NCI-H510A treated with DMSO at 0.1 percent for 48 hours (cell line): ENCODE data around the gene NOTCH3.

Source experiments
- DNase-seq: peaks from one replicate; lab custom pipeline; 2025; lab: John Stamatoyannopoulos, UW

Gene NOTCH3

DNA sequence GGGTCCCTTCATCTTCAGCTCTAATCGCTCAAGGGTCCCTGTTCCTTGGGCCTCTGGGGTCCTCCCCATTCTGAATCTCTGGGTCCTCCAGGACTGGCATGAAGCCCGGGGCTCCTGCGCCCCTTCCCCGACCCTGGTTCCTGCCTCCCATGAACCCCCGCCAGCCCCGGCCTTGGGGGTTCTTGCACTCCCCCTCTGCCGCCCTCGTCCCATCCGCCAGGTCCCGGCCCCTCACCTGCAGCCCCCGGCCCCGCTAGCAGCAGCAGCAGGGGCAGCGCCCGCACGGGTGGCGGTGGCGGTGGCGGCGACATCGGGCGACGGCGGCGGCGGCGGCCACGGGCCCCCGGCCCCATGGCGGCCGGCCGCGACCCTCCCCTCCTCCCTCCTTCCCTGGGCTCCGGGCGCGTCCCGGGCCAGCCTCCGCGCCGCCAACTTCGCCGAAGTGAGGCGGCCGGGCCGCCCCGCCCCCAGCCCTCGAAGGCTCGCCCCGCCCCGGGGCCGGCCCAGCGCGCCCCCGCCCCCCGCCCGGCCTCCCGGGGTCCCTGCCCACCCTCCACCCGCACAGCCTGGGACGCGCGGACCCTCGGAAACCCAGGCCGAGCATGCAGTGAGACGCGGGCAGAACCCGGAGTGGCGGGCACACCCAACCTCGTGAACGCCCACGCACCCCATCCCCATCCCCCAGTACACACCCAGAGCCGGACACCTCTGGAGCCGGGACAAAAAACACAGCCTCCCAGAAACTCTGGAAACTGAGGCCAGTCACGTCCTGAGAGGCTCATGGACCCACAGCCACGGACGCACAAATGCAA is at the start of gene NOTCH3:
Gene NOTCH3, minus strand, starts transcription at position 443 of the 812 bp plus-strand sequence. Its CDS starts 90 bp downstream, at position 353.
- DNase-seq, result no peak

DNA sequence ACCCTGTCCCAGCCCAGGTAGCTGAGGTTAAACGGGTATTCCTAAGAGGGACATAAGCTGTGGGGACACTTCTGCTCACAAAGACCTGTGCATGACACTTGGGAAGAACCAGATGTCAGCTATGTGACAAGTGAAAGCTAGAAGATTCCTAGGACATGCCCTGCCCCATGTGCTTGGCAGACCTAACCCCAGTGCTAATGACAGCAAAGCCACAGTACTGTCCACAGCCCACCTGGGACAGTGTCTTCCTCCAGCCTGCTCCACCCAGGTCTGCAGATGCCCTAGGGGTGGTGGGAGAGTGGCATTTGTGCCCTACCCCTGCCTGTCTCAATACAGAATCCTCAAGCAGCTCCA is 49.8 kb upstream of the NOTCH3 start:
- no peak for DNase-seq

DNA sequence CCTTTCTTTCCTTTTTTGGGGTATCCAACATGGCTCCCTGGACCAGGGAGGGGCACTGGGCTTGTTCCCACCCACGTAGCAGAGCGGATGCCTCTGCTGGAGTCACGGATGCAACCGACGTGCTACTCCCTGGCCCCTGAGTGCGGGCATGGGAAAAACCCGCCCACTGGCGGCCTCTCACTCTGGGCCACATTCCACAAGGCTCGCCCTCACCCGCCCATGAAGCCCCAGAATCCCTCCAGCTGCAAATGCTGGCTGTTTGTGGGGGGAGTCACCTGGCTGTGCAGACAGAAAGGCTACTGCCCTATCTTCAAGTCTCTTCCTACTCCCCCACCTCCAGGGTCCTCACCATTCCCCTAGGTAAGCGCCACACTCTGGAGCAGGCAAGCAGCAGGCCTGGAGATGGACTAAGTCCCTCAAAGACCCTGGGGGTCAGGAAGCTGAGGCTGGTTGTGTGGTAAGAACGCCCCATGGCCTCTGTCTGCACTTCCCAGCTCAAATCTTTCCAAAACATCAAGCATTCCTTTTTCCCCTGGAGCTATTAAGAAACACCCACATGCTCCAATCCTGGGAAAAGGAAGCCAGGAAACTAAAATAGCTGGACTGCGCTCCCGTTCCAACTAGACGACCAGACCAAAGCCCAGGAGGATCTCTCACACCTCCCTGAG is 49.3 kb upstream of the NOTCH3 start:
- no peak for DNase-seq

DNA sequence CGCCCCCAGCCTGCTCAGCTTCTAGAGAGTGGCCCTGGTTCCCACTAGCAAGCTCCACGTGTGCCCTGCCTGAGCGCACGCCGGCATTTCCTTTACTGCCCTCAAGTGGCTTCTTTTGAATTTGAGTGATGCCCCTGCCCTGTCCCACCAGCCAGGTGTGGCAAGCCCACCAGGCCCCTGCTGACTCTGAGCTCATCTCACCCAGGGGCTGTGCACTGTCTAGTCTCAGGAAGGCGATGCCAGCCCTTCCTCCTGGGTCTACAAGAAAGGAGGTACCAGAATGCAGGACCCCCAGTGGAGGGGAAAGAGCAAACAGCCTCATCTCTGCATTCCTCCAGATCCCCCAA is 48.7 kb upstream of the NOTCH3 start:
- DNase-seq, result no peak

DNA sequence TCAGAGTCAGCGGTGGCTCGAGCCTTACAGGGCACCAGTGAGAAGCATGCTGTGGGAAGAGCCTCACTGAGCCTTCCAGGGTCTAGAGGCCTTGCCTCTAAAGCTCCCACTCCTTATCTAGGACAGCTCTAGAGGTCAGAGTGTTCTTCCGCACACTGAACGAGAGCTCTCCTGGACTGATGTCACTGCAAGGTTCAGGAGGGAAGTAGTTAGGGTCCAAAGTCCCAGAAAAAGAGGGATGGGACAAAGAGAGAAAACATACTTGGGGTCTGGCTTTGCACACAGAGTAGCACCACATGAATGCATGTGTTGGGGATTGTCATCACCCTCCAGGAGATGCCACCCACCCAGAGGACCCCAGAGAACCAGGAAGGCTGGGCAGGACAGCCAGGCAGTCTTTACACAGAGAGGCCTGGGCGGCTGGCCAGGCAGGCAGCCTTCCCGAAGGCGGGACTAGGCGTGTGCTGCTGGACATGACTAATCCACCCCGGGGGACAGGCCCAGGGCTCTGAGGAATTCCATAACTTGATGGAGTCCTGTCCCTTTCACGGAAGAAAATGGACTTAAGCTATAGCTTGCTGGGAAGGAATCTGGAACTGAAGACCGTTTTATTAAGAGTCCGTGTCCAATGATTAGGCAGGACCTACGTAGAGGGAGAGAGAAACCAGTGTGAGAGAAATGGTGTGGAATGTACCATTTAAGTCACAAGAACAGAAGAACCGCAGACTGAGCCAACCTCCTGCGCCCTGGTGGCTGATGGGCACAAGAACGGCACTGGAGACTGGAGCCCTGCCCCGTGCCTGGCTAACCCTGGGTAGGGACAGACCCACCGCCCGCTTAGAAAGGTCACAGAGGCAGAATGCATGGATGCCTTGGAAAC is 48.1 kb upstream of the NOTCH3 start:
- no peak for DNase-seq

DNA sequence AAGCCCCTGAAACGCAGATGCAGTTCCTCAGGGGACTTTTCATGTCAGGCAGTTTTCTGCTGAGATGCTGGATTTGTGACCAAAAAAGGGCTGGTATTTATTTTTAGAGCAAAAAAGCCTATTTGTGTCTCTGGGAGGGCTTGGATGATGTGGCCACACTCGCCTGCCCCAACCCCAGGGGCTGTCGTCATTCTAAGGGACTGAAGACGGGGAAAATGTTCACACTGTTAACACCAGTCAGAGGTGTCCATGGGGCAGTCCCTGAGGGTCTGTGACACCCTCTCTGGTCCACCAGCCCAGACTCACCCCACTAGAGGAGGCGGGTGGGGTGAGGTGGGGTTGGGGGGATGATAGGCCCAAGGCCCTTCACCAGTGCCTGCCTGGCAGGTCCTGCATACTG is 47.3 kb upstream of the NOTCH3 start:
- DNase-seq, result no peak

DNA sequence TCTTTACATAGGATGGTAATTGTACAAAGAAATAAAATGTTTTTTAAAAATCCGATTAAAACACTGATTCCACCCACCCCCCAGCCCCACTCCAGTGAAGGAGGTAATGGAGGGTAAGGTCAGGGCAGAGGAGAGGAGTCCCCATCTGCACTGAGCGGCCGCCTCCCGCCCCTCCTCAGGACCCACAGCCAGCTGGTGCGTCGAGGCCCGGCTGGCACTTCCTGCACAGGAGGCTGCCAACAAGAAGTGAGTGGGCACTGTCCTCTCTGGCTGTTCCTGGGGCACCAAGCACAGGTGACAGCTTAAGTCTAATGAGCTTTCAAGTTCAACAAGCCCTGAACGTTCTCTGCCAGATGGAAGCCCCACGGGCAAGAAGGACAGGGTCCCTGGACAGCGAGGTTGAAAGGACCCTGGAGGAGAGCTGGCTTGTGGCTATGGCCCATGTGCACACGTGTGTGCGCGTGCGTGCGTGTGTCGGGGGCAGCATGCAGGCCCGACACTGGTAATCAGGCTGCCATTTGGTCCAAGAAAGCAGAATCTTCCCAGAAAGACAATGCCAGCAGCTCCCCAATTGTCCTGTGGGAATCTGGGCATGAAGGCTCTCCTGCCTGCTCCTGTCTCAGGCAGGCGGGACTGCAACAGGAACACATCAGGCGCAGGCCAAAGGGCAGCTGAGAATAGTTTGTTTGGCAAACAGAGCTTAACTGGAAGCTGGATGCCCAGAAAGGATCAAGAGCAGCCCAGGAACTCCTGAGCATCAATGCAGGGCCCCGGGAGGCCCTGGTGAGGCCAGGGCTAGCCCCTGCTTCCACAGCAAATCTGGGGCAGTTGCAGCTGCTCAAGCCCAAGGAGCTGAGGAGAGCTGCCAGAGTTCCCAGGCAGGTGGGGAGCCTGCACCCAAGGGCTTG is 46.6 kb upstream of the NOTCH3 start:
- DNase-seq, result no peak

DNA sequence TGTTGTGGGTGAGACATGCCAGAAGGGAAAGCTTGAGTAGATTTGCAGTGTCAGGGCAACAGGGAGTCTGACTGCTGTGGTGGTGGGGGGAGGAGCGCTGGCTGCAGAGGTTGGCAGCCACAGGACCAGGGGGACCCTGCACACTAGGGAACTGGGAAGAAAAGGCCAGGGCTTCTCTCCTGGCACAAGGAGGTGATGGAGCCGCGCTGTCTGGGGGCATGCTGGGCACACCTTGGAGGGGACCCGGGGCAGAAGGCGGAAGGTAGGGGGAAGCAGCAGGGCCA is 45.3 kb upstream of the NOTCH3 start:
- no peak for DNase-seq

DNA sequence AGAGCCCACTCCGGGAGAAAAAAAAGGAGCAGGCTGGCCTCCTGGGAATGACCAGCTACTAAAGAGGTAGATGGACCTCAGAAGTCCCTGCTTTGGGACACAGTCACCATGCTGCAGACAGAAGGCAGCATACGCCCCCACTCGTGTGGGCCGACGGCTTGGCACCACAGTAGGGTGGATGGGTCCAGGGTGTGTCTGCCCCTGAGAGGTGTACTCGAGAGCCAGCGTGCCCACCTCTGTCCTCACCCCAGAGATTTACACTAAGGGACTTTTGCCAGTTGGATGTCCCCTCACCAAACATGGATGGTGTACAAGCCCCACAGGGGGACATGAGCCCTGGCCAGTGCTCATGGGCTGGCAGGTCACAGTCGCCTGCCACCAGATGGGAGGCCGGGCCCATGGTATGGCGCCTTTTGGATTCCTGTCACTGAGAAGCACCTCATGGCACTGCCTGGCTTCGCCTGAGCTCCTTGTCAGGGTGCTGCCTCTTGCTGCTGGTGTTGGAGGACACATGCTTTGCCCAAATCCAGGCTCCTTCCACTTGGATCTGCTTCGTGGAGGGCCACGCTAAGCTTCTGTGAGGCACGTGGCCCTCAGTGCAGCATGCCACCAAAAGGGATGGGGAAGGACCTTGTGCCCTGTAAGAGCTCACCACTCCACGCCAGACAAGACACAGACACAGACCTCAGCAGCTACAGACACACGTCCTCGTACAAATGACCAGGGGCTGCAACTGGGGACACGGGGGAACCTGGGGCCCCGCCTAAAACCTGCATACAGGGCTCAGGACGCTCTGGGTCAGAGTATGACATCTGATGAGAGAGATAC is 44.8 kb upstream of the NOTCH3 start:
- DNase-seq, result no peak

DNA sequence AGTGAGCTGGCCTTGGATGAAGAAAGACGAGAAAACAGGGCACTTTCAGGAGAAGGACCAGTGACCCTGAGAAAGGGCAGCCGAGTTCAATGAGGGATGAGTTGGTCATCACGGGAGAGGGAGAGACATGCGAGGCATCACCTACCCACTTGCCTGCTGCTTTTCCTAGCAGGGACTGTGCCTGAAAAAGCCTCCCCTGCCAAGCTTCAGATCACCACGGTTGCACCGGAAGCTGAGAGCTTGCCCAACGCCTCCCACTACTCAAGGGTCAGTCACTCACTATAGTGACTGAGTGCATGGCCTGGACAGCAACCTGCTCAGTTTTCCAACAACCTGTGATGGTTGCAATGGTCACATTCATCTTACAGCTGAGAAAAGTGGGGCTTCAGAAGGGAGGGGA is 44.0 kb upstream of the NOTCH3 start:
- DNase-seq, result no peak

DNA sequence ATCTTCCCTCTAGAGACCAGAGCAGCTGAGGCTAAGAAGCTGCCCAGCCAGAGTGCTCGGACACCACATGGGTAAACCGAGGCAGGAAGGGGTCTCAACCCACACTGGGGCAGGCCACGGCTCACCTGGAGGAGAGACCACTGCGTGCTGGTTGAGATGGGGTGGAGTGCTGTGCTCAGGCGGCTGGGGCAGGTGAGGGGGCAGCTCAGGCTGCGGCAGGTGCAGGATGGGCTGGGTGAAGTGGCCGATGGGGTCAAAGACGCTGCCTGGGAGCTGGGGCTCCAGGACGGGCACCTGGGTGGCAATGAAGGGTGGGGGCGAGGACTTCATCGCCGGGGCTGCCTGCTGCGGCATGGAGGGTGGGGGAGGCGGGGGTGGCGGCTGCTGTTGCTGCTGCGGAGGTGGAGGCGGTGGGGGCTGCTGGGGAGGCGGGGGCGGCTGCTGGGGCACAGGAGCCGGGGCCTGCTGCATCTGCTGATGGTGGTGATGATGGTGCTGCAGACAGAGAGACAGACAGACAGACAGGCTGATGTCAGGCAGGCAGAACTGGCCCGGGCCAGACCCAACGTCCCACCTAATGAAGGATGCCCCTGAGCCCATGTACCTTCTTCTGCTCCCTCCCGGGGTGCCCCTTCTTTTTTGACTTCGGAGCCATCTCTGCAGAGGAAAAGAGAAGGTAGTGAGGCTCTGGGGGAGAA is 43.5 kb upstream of the NOTCH3 start:
- DNase-seq, result no peak

DNA sequence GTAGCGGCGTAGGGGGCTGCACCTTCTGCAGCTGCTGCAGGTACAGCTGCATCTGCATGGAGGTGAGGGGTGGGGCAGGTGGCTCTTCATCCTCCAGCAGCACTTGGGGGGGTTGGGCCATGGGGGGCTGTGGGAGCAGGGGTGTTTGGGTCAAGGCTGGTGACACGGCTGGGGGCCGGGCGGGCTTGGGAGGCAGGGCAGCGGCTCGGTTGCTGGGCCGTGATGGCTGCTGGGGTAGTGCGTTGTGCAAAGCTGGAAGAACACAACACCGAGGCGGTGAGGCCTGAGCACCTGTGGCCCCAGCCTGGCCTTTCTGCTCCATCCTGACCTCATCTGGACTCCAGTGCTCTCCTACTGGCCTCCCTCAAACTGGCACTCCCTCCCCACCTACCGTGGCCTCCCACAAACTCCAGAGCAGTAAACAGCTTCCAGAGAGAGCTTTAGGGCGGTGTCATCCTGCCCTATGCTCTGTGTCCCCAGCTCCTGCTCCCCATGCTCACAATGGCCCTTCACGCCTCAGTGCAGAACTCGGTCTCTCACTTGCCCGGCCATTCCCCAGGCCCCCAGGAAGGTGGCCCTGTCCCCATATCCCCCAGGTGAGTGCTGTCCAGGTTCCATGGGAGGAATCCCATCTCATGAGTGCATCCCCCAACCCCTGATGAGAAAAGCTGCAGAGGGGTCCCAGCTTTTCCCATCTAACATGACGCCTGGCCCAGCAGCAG is 42.6 kb upstream of the NOTCH3 start:
- DNase-seq, result no peak

DNA sequence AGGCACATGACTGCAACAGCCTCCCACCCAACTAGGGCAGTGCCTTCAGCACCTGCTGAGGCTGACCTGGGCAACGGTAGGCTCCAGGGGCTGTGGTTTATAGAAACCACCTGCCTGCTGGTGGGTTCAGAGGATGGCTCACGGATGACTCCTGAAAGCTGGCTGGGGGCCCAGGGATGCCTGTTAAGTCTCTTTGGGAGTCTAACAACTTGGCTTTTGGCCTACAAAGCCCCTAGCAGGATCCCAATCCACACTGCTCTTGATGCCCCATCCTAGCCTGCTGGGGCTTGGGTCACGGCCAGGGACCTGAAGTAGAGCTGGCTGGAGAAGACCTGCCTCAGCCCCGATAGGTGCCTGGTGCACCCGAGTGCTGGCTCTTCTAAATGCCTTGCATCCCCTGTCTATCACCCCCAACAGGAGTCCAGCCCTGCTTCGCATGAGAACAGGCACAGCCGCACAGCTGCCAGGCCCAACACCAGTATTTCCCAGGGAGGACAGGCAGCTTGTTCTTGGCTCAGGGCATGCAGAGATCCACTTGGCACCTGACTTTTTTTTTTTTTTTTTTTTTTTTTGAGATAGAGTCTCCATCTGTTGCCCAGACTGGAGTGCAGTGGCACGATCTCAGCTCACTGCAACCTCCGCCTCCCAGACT is 40.6 kb upstream of the NOTCH3 start:
- no peak for DNase-seq

DNA sequence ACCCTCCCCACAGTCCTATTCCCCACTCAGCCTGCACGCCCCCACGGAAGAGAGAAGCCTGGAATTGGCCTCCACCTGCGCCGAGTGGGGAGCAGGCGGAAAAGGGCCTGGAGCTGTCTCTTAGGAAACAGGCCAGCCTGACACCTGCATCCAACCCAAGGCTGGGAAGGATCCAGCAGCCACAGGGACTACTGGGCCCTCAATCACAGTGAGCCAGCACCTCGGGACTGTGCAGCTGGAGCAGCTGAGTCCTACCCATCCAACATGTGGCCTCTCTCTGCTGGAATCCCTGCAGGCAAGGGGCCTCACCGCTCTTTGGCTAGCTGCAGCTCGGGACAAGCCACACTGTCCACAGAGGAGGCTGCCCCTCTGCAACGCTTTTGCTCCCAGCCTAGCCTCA is 39.7 kb upstream of the NOTCH3 start:
- DNase-seq, result no peak

DNA sequence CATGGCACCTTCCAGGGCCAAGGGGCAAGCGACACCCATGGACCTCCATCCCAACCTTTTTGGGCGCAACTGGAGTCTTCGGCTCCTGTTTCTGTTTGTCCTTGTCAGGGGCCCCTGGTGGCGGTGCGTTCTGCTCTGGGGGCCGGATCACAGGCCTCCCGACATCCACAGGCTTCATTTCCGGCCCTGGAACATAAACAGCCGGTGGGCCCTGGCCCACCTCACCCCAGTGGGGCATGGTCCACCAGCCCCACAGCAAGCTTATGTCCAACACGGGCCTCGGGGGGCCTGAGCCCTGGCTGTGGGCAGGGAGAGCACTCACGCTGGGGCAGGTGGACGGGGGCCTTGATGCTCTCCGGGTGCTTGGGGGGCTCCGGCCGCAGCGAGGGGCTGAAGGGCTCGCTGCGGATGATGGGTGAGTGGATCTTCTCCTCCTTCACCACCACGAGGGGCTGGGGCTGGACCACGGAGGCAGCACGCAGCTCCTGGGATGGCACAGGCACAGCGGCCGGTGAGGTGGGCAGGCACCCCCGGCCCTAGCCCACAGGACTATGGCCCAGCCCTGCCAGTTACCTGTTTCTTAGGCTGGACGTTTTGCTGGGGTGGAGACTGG is 38.6 kb upstream of the NOTCH3 start:
- DNase-seq, result no peak

DNA sequence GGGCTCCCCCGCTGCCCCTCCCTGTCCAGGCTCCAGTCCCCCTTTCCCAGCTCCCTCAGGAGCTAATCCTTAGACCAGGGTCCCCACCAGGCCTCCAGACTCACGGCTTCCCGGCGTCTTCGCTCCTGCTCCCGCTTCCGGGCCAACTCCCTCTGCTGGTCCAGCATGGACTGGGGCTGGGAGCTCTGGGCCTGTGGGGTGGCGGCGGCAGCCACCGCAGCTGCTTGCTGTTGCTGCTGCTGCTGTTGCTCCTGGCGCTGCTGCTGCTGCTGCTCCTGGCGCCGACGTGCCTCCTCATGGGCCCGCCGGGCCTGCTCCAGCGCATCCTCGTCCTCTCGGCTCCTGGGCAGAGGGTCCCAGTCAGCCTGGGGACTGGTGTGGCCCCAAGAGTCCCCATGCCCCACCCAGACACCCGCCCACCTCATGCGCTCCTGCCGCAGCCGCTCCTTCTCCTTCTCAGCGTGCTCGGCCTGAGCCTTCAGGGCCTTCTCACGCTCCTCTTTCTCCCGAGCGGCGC is 37.9 kb upstream of the NOTCH3 start:
- DNase-seq, result no peak

DNA sequence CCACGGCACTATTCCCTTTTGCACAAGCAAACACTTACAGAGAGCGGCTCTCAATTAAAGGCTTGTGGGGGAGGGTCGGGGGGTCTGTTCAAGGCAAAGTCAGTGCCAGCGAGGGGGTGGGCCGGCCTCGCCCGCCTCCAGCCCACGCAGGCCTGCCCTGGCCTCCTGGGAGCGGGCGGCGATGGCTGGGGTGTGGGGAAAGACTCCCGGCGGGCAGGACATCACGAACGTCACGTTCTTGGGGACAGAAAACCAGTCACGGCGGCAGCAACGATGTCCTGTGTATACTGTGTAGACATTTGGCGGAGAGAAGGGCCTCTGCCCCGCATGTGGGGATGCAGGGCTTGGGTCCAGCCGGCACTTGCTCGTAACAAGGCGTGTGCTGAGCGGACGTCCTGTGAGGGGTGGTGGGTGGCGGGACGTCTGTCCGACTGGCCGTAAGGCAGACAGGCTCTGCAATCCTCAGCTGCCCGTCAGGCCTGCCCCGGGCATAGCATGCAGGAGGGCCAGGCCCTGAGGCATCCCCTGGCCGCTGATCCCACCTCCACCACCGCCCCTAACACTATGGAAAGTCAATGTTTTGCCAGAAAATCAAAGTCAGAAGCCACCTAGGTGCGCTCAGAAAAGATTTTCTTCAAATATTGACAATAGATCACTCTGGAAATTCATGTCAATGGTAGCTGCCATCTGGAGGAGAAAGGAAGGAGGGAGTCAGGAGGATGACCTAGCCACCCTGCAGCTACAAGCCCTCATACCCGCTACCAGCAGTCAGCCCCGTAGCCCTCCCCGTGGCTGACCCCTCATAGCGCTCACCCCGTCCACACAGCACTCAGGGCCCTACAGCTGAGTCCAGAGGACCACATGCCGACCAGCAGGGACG is 37.2 kb upstream of the NOTCH3 start:
- no peak for DNase-seq

DNA sequence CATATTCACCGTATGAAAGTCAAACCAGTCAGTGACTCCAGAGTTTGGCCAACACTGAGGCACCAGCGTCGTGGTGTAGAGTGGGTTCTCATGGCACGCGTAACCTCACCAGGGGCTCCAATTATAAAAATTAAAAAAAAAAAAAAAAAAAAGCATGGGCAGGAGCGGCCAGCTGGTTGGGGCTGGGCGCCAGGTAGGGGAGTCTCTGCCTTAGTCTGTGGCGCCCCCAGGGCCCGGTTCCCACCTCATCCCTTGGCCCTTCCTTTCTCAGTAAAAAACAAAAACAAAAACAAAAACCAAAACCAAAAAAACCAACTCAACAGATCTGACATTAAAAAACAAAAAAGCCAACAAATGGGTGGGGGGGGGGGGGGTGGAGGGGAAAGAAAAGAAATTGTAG is 36.1 kb upstream of the NOTCH3 start:
- DNase-seq, result no peak
